Measurements from ENCODE around the gene CADM2. TPM values are rescaled to one million over a fixed set of nuclear protein-coding genes. Genes with fewer than 3 reads are reported as not detected.

The CADM2 gene
- polyA plus RNA-seq, 1 donor from 2014 or later = 4.5 TPM

DNA sequence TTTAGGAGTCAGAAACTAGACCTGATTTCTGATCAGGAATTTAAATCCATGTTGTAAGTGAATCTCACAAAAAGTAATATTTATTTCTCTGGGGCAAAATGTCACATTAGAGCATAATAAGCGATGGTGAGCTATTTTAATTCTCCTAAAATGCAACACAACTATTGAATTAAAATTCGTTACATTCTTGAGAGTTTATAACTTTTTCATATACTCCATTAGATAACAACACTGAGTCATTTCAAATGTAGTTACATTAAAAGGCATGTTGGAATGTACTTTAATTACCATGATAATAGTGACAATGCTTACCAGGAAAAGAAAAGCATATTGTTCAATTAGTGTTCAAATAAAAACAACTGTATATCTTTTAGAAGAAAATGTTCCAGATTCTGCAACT lies 116.9 kb downstream of the CADM2 start:
- TF ChIP-seq MXI1 (conservative IDR thresholded peaks at IDR 0.05; ENCODE audit: poor library complexity, severe bottlenecking) (no peak), EP300 (conservative IDR thresholded peaks at IDR 0.05; ENCODE audit: poor library complexity, severe bottlenecking) (no peak), SMC3 (conservative IDR thresholded peaks at IDR 0.05; ENCODE audit: poor library complexity) (no peak), EZH2 (IDR thresholded peaks at IDR 0.05; ENCODE audit: borderline replicate concordance, insufficient read depth, low read length, poor library complexity, severe bottlenecking) (no peak), TAF1 (IDR thresholded peaks at IDR 0.05; ENCODE audit: low read depth) (no peak), POLR2AphosphoS5 (IDR thresholded peaks at IDR 0.05) (no peak), RAD21 (conservative IDR thresholded peaks at IDR 0.05) (no peak)
- TF ChIP-seq, protein P1, sequence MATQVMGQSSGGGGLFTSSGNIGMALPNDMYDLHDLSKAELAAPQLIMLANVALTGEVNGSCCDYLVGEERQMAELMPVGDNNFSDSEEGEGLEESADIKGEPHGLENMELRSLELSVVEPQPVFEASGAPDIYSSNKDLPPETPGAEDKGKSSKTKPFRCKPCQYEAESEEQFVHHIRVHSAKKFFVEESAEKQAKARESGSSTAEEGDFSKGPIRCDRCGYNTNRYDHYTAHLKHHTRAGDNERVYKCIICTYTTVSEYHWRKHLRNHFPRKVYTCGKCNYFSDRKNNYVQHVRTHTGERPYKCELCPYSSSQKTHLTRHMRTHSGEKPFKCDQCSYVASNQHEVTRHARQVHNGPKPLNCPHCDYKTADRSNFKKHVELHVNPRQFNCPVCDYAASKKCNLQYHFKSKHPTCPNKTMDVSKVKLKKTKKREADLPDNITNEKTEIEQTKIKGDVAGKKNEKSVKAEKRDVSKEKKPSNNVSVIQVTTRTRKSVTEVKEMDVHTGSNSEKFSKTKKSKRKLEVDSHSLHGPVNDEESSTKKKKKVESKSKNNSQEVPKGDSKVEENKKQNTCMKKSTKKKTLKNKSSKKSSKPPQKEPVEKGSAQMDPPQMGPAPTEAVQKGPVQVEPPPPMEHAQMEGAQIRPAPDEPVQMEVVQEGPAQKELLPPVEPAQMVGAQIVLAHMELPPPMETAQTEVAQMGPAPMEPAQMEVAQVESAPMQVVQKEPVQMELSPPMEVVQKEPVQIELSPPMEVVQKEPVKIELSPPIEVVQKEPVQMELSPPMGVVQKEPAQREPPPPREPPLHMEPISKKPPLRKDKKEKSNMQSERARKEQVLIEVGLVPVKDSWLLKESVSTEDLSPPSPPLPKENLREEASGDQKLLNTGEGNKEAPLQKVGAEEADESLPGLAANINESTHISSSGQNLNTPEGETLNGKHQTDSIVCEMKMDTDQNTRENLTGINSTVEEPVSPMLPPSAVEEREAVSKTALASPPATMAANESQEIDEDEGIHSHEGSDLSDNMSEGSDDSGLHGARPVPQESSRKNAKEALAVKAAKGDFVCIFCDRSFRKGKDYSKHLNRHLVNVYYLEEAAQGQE (IDR thresholded peaks at IDR 0.05; ENCODE audit: borderline replicate concordance) = no peak
- TF ChIP-seq, protein P2, sequence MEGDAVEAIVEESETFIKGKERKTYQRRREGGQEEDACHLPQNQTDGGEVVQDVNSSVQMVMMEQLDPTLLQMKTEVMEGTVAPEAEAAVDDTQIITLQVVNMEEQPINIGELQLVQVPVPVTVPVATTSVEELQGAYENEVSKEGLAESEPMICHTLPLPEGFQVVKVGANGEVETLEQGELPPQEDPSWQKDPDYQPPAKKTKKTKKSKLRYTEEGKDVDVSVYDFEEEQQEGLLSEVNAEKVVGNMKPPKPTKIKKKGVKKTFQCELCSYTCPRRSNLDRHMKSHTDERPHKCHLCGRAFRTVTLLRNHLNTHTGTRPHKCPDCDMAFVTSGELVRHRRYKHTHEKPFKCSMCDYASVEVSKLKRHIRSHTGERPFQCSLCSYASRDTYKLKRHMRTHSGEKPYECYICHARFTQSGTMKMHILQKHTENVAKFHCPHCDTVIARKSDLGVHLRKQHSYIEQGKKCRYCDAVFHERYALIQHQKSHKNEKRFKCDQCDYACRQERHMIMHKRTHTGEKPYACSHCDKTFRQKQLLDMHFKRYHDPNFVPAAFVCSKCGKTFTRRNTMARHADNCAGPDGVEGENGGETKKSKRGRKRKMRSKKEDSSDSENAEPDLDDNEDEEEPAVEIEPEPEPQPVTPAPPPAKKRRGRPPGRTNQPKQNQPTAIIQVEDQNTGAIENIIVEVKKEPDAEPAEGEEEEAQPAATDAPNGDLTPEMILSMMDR (IDR thresholded peaks at IDR 0.05; ENCODE audit: poor library complexity, severe bottlenecking) = no peak
- Histone ChIP-seq H3K79me2 (replicated peaks; ENCODE audit: insufficient read depth, low read length) (no peaks in the 10 kb centered on the region), H3K27ac (ENCODE audit: low read length) (no peak overlapping the region), H3K27me3 (ENCODE audit: insufficient read depth, low read depth, low read length) (no peaks in the 10 kb centered on the region), H3K9ac (ENCODE audit: low read length) (no peak overlapping the region), H3K4me2 (ENCODE audit: low read length) (no peak overlapping the region), H3K36me3 (ENCODE audit: insufficient read depth, low read length) (no peaks in the 10 kb centered on the region), H3K4me3 (ENCODE audit: low read length) (no peak overlapping the region), H4K20me1 (ENCODE audit: insufficient read depth) (no peaks in the 10 kb centered on the region), H3F3A (ENCODE audit: insufficient read depth, low read length, poor library complexity, severe bottlenecking) (no peaks in the 10 kb centered on the region), H2AFZ (ENCODE audit: low read depth, low read length) (no peak overlapping the region), H3K9me3 (ENCODE audit: low read length) (no peaks in the 10 kb centered on the region), H3K9me2 (ENCODE audit: insufficient read depth, low read length) (no peaks in the 10 kb centered on the region)

GRCh38 chr3:85077018-85077417 lies 118.2 kb downstream of the CADM2 start:
- Histone ChIP-seq H3K4me2 (ENCODE audit: low read length) (no peak overlapping the region), H2AFZ (ENCODE audit: low read depth, low read length) (no peak overlapping the region), H3K27me3 (ENCODE audit: insufficient read depth, low read depth, low read length) (no peaks in the 10 kb centered on the region), H3K9ac (ENCODE audit: low read length) (no peak overlapping the region), H4K20me1 (ENCODE audit: insufficient read depth) (no peaks in the 10 kb centered on the region), H3K9me2 (ENCODE audit: insufficient read depth, low read length) (no peaks in the 10 kb centered on the region), H3K9me3 (ENCODE audit: low read length) (no peaks in the 10 kb centered on the region), H3F3A (ENCODE audit: insufficient read depth, low read length, poor library complexity, severe bottlenecking) (no peaks in the 10 kb centered on the region), H3K36me3 (ENCODE audit: insufficient read depth, low read length) (no peaks in the 10 kb centered on the region), H3K79me2 (replicated peaks; ENCODE audit: insufficient read depth, low read length) (no peaks in the 10 kb centered on the region), H3K4me3 (ENCODE audit: low read length) (no peak overlapping the region), H3K27ac (ENCODE audit: low read length) (no peak overlapping the region)
- TF ChIP-seq EZH2 (IDR thresholded peaks at IDR 0.05; ENCODE audit: borderline replicate concordance, insufficient read depth, low read length, poor library complexity, severe bottlenecking) (no peak), RAD21 (conservative IDR thresholded peaks at IDR 0.05) (no peak), POLR2AphosphoS5 (IDR thresholded peaks at IDR 0.05) (no peak), EP300 (conservative IDR thresholded peaks at IDR 0.05; ENCODE audit: poor library complexity, severe bottlenecking) (no peak), MXI1 (conservative IDR thresholded peaks at IDR 0.05; ENCODE audit: poor library complexity, severe bottlenecking) (no peak), TAF1 (IDR thresholded peaks at IDR 0.05; ENCODE audit: low read depth) (no peak), SMC3 (conservative IDR thresholded peaks at IDR 0.05; ENCODE audit: poor library complexity) (no peak)
- TF ChIP-seq, protein P2 (IDR thresholded peaks at IDR 0.05; ENCODE audit: poor library complexity, severe bottlenecking) = no peak
- TF ChIP-seq, protein P1 (IDR thresholded peaks at IDR 0.05; ENCODE audit: borderline replicate concordance) = no peak

Measured in neural cell (in vitro differentiated cells).